Neural progenitor cell (in vitro differentiated cells): ENCODE data around the gene LMO4. TPM values are rescaled to one million over a fixed set of nuclear protein-coding genes. Genes with fewer than 3 reads are reported as not detected.

Experiments
- DNase-seq: peaks from one replicate; pipeline ENCODE4 v3.0.0-alpha.2; 2016; ENCODE audit warnings: low spot score
- H2AFZ ChIP-seq: fragments of 200-600 bp; sonication (generic); replicated peaks from 2 replicates; pipeline ENCODE4 v1.6.1; 2016; ENCODE audit warnings: antibody characterized with exemption
- H3F3A ChIP-seq: fragments of 200-600 bp; sonication (generic); 2 replicates; pipeline ENCODE4 v1.6.1; 2016; ENCODE audit warnings: antibody characterized with exemption, low read depth
- H3K27ac ChIP-seq: fragments of 200-600 bp; sonication (generic); 2 replicates; pipeline ENCODE4 v1.5.1; 2016; ENCODE audit warnings: mild to moderate bottlenecking
- H3K27me3 ChIP-seq: fragments of 200-600 bp; sonication (generic); 2 replicates; pipeline ENCODE4 v1.6.1; 2016; ENCODE audit warnings: mild to moderate bottlenecking, moderate library complexity
- H3K36me3 ChIP-seq: fragments of 200-600 bp; sonication (generic); 2 replicates; pipeline ENCODE4 v1.5.1; 2016
- H3K4me1 ChIP-seq: fragments of 200-600 bp; sonication (generic); 2 replicates; pipeline ENCODE4 v1.6.1; 2016; ENCODE audit warnings: mixed run types
- H3K4me2 ChIP-seq: fragments of 200-600 bp; sonication (generic); 2 replicates; pipeline ENCODE4 v1.6.1; 2016
- H3K4me3 ChIP-seq: fragments of 200-600 bp; sonication (generic); 2 replicates; pipeline ENCODE4 v1.5.1; 2016
- H3K79me2 ChIP-seq: fragments of 200-600 bp; sonication (generic); 2 replicates; pipeline ENCODE4 v1.6.1; 2016; ENCODE audit warnings: low read depth
- H3K9ac ChIP-seq: fragments of 200-600 bp; sonication (generic); 2 replicates; pipeline ENCODE4 v1.6.1; 2016
- H3K9me3 ChIP-seq: fragments of 200-600 bp; sonication (generic); 2 replicates; pipeline ENCODE4 v1.5.1; 2016; ENCODE audit warnings: low read depth
- H4K20me1 ChIP-seq: fragments of 200-600 bp; sonication (generic); 2 replicates; pipeline ENCODE4 v1.6.1; 2016; ENCODE audit warnings: low read depth
- H3K27ac Mint-ChIP-seq: 3 replicates; pipeline ENCODE4 v1.8.0; 2021; ENCODE audit warnings: mixed read lengths
- H3K27me3 Mint-ChIP-seq: 2 replicates; pipeline ENCODE4 v1.8.0; 2022; ENCODE audit warnings: low read depth, mild to moderate bottlenecking, inconsistent platforms, moderate library complexity, mixed read lengths; ENCODE audit not compliant: insufficient read depth
- H3K36me3 Mint-ChIP-seq: 3 replicates; pipeline ENCODE4 v1.8.0; 2021; ENCODE audit warnings: mixed read lengths
- H3K4me1 Mint-ChIP-seq: 3 replicates; pipeline ENCODE4 v1.8.0; 2021; ENCODE audit warnings: mixed read lengths
- H3K4me3 Mint-ChIP-seq: 3 replicates; pipeline ENCODE4 v1.8.0; 2021; ENCODE audit warnings: mild to moderate bottlenecking, moderate library complexity, mixed read lengths
- H3K9me3 Mint-ChIP-seq: 3 replicates; pipeline ENCODE4 v1.8.0; 2020; ENCODE audit warnings: mixed read lengths
- EZH2 ChIP-seq: fragments of 200-600 bp; sonication (generic); IDR thresholded peaks from 2 replicates; pipeline ENCODE4 v1.6.1; 2017; ENCODE audit warnings: antibody characterized with exemption, mild to moderate bottlenecking, moderate library complexity
- EZH2phosphoT487 ChIP-seq: fragments of 200-600 bp; sonication (generic); IDR thresholded peaks from 2 replicates; pipeline ENCODE4 v1.6.1; 2017; ENCODE audit warnings: antibody characterized with exemption
- total RNA-seq: library from RNA; depleted of rRNA; stranded (reverse); fragments of >200 nt; gene quantifications from 2 replicates; pipeline ENCODE4 v1.2.3, GENCODE V29; 2015; ENCODE audit warnings: low replicate concordance
- TF ChIP-seq, protein P1 (sequence below): fragments of 200-600 bp; sonication (generic); IDR thresholded peaks from 2 replicates; pipeline ENCODE4 v1.5.1; 2017; ENCODE audit warnings: antibody characterized with exemption, mild to moderate bottlenecking

Gene LMO4
- total RNA-seq, 1 donor from 2014 or later: 112 TPM

DNA sequence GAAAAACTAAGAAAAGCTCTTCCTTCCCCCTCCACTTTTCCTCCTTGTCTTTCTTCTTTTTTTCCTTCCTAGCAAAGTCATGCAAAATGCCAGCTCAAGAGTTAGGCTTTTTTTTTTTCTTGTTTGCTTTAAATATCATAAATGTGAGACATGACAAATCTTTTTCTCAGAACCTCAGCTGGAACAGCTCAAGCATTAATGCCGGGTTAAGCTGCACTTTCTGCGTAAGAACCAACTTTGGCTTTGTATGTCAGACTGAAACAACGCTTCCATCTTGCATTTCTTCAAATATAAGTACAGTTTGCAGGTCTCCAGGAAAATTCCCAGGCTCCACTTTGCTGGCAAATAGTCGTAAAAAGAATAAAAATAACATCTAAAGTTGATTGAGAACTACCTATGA, 20.7 kb upstream of the LMO4 start:
- no peak overlapping the region for H3K27ac Mint-ChIP-seq
- no peak overlapping the region for H3K4me3 Mint-ChIP-seq
- DNase-seq: no peak
- no peak overlapping the region for H3K27ac ChIP-seq
- peaks cover 12% of the 10 kb centered on the region for H3K4me1 Mint-ChIP-seq
- no peaks in the 10 kb centered on the region for H3K36me3 ChIP-seq
- no peaks in the 10 kb centered on the region for H4K20me1 ChIP-seq
- H3F3A ChIP-seq: no peaks in the 10 kb centered on the region
- no peak overlapping the region for H3K4me3 ChIP-seq
- H3K27me3 Mint-ChIP-seq: peaks cover 6% of the 10 kb centered on the region
- no peak overlapping the region for H3K4me2 ChIP-seq
- H3K9me3 Mint-ChIP-seq: no peaks in the 10 kb centered on the region
- no peaks in the 10 kb centered on the region for H3K79me2 ChIP-seq
- H3K36me3 Mint-ChIP-seq: no peaks in the 10 kb centered on the region
- H3K27me3 ChIP-seq: no peaks in the 10 kb centered on the region
- H3K9ac ChIP-seq: no peak overlapping the region
- H2AFZ ChIP-seq: no peak overlapping the region
- H3K9me3 ChIP-seq: no peaks in the 10 kb centered on the region
- TF ChIP-seq EZH2: no peak
- TF ChIP-seq EZH2phosphoT487: no peak
- TF ChIP-seq, protein P1, sequence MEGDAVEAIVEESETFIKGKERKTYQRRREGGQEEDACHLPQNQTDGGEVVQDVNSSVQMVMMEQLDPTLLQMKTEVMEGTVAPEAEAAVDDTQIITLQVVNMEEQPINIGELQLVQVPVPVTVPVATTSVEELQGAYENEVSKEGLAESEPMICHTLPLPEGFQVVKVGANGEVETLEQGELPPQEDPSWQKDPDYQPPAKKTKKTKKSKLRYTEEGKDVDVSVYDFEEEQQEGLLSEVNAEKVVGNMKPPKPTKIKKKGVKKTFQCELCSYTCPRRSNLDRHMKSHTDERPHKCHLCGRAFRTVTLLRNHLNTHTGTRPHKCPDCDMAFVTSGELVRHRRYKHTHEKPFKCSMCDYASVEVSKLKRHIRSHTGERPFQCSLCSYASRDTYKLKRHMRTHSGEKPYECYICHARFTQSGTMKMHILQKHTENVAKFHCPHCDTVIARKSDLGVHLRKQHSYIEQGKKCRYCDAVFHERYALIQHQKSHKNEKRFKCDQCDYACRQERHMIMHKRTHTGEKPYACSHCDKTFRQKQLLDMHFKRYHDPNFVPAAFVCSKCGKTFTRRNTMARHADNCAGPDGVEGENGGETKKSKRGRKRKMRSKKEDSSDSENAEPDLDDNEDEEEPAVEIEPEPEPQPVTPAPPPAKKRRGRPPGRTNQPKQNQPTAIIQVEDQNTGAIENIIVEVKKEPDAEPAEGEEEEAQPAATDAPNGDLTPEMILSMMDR: no peak
- H3K4me1 ChIP-seq: peaks cover 15% of the 10 kb centered on the region

DNA sequence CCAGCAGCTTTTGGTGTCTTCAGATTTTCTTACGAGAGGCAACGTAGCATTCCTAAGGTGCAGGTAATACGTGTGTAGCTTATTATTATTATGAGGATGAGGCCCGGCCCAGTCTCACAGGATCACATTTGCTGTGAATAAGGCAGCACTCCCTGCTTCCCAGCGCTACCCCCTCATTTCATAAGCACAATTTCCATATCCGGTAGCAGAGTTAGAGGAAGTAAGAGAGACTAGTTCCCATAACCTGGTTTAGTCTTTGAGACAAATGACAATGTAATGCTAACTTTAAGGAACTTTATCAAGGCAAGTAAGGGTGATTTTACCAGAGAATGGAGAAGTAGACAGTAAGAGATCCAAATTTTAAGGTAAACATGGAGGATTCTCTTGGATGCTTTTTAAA, 14.6 kb upstream of the LMO4 start:
- Mint-ChIP-seq H3K27me3 (peaks cover 2% of the 10 kb centered on the region), H3K27ac (no peak overlapping the region), H3K4me3 (no peak overlapping the region), H3K36me3 (no peaks in the 10 kb centered on the region), H3K9me3 (no peaks in the 10 kb centered on the region), H3K4me1 (peaks cover 9% of the 10 kb centered on the region)
- H2AFZ ChIP-seq: no peak overlapping the region
- no peak overlapping the region for H3K4me2 ChIP-seq
- H3K4me3 ChIP-seq: no peak overlapping the region
- H3K79me2 ChIP-seq: no peaks in the 10 kb centered on the region
- TF ChIP-seq EZH2 (no peak), EZH2phosphoT487 (no peak)
- TF ChIP-seq, protein P1: no peak
- no peaks in the 10 kb centered on the region for H3K36me3 ChIP-seq
- H3K27ac ChIP-seq: no peak overlapping the region
- H3K27me3 ChIP-seq: no peaks in the 10 kb centered on the region
- H3K4me1 ChIP-seq: peaks cover 15% of the 10 kb centered on the region
- H3F3A ChIP-seq: no peaks in the 10 kb centered on the region
- H3K9ac ChIP-seq: no peak overlapping the region
- no peaks in the 10 kb centered on the region for H4K20me1 ChIP-seq
- no peak for DNase-seq
- no peaks in the 10 kb centered on the region for H3K9me3 ChIP-seq

DNA sequence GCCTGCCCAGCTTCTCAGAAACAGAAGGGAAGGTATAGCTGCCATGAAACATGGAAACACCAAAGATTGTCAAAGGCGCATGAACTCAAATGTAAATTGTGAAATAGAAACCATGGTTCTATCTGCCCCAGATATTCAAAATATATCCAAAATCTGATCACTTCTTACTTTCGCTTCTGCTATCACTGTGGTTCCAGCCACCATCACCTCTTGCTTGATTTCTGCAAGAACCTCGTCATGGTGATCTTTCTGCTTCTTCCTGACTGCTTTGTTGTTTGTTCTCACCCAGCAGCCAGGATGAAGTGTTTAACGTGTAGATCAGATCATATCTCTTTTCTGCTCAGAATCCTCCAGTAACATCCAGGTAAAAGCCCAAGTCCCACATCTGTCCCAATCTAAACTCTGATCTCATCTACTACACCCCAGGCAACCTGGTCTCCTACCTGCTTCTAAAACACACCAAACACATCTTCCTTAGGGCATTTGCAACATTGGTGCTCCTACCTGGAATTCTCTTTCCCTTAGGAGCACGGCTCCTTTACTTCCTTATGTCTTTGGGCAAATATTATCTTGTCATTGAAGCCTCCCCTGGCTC, 10.5 kb upstream of the LMO4 start:
- Histone ChIP-seq H3K4me3 (no peak overlapping the region), H3K9ac (no peak overlapping the region), H3K36me3 (no peaks in the 10 kb centered on the region), H3K79me2 (no peaks in the 10 kb centered on the region), H3K4me1 (no peaks in the 10 kb centered on the region), H4K20me1 (no peaks in the 10 kb centered on the region), H3K27ac (no peak overlapping the region), H3K9me3 (no peaks in the 10 kb centered on the region), H3K27me3 (no peaks in the 10 kb centered on the region), H3K4me2 (no peak overlapping the region), H2AFZ (no peak overlapping the region), H3F3A (no peaks in the 10 kb centered on the region)
- TF ChIP-seq EZH2phosphoT487 (no peak), EZH2 (no peak)
- TF ChIP-seq, protein P1: no peak
- Mint-ChIP-seq H3K36me3 (no peaks in the 10 kb centered on the region), H3K9me3 (no peaks in the 10 kb centered on the region), H3K4me1 (no peaks in the 10 kb centered on the region), H3K27ac (no peak overlapping the region), H3K27me3 (peaks cover 2% of the 10 kb centered on the region), H3K4me3 (no peak overlapping the region)
- no peak for DNase-seq
